WTC11 (cell line): ENCODE results near the gene SPATA32. TPM values are rescaled to one million over a fixed set of nuclear protein-coding genes. Genes with fewer than 3 reads are reported as not detected.
A peak's percentile ranks its signal among the peaks of the same experiment; 100 is the strongest.

Experiments
- ATAC-seq: fragments of 200-7000 bp; cut with Tn5 transposase; 2 replicates; pipeline ENCODE4 v1.10.0; 2021; ENCODE audit warnings: mild to moderate bottlenecking, moderate library complexity
- CTCF ChIA-PET: fragments of 300-600 bp; sonication (Branson Sonifier 250); formaldehyde crosslinking; loops from one replicate; lab custom pipeline; 2021; ENCODE audit warnings: antibody characterized with exemption; lab: Charles Lee
- POLR2A ChIA-PET: fragments of 350-600 bp; sonication (Branson Sonifier 250); formaldehyde crosslinking; loops from one replicate; lab custom pipeline; 2021; ENCODE audit warnings: antibody characterized with exemption; lab: Charles Lee
- DNase-seq: peaks from one replicate; pipeline ENCODE4 v3.0.0; 2021; ENCODE audit warnings: low spot score
- H3K27ac Mint-ChIP-seq: 2 replicates; pipeline ENCODE4 v1.8.0; 2021; ENCODE audit warnings: mixed read lengths
- H3K27me3 Mint-ChIP-seq: 2 replicates; pipeline ENCODE4 v1.8.0; 2021; ENCODE audit warnings: low read depth, mild to moderate bottlenecking, moderate library complexity, mixed read lengths
- H3K36me3 Mint-ChIP-seq: 2 replicates; pipeline ENCODE4 v1.8.0; 2021; ENCODE audit warnings: mixed read lengths
- H3K4me1 Mint-ChIP-seq: 2 replicates; pipeline ENCODE4 v1.8.0; 2022; ENCODE audit warnings: mixed read lengths
- H3K4me3 Mint-ChIP-seq: 2 replicates; pipeline ENCODE4 v1.8.0; 2021; ENCODE audit warnings: mild to moderate bottlenecking, moderate library complexity, mixed read lengths
- H3K9me3 Mint-ChIP-seq: 2 replicates; pipeline ENCODE4 v1.8.0; 2021; ENCODE audit warnings: mixed read lengths
- ATF2 ChIP-seq: sonication (generic); formaldehyde crosslinking; IDR thresholded peaks from 2 replicates; pipeline ENCODE4 v1.8.1; 2022; ENCODE audit warnings: low read depth, missing genetic modification reagents, borderline replicate concordance
- E2F5 ChIP-seq: sonication (generic); formaldehyde crosslinking; IDR thresholded peaks from 2 replicates; pipeline ENCODE4 v1.8.1; 2022; ENCODE audit warnings: mild to moderate bottlenecking, moderate library complexity, missing genetic modification reagents
- GABPB1 ChIP-seq: sonication (generic); formaldehyde crosslinking; IDR thresholded peaks from 2 replicates; pipeline ENCODE4 v1.8.1; 2023; ENCODE audit warnings: mild to moderate bottlenecking, missing genetic modification reagents
- HMGXB4 ChIP-seq: sonication (generic); formaldehyde crosslinking; IDR thresholded peaks from 2 replicates; pipeline ENCODE4 v1.8.1; 2023; ENCODE audit warnings: mild to moderate bottlenecking, moderate library complexity, missing genetic modification reagents
- IRF1 ChIP-seq: sonication (generic); formaldehyde crosslinking; IDR thresholded peaks from 2 replicates; pipeline ENCODE4 v1.8.0; 2023; ENCODE audit warnings: missing genetic modification reagents
- JAZF1 ChIP-seq: fragments of 250-450 bp; sonication (Bioruptor Pico); IDR thresholded peaks from 2 replicates; pipeline ENCODE4 v1.9.0; 2021; ENCODE audit warnings: moderate library complexity, mild to moderate bottlenecking, inconsistent platforms
- NR3C1 ChIP-seq: sonication (generic); formaldehyde crosslinking; conservative IDR thresholded peaks from 2 replicates; pipeline ENCODE4 v1.8.1; 2023; ENCODE audit warnings: low read depth, mild to moderate bottlenecking, missing genetic modification reagents
- PRDM15 ChIP-seq: sonication (generic); formaldehyde crosslinking; IDR thresholded peaks from 2 replicates; pipeline ENCODE4 v1.8.0; 2022; ENCODE audit warnings: missing genetic modification reagents
- RORB ChIP-seq: fragments of 250-450 bp; sonication (Bioruptor Pico); IDR thresholded peaks from 2 replicates; pipeline ENCODE4 v1.9.0; 2021; ENCODE audit warnings: mild to moderate bottlenecking
- SP1 ChIP-seq: sonication (generic); formaldehyde crosslinking; conservative IDR thresholded peaks from 2 replicates; pipeline ENCODE4 v1.8.1; 2022; ENCODE audit warnings: missing genetic modification reagents
- STAT6 ChIP-seq: sonication (generic); formaldehyde crosslinking; conservative IDR thresholded peaks from 2 replicates; pipeline ENCODE4 v1.8.1; 2023; ENCODE audit warnings: mild to moderate bottlenecking, low read depth, missing genetic modification reagents, moderate library complexity
- ZNF396 ChIP-seq: fragments of 250-450 bp; sonication (Bioruptor Pico); IDR thresholded peaks from 2 replicates; pipeline ENCODE4 v1.8.0; 2021; ENCODE audit warnings: mild to moderate bottlenecking, moderate library complexity, borderline replicate concordance
- ZNF532 ChIP-seq: fragments of 250-450 bp; sonication (Bioruptor Pico); IDR thresholded peaks from 2 replicates; pipeline ENCODE4 v1.9.0; 2021; ENCODE audit warnings: mild to moderate bottlenecking, borderline replicate concordance
- total RNA-seq: library from RNA; stranded (reverse); gene quantifications from 3 replicates; pipeline ENCODE4 v1.2.3, GENCODE V29; 2021

The SPATA32 gene
- total RNA-seq, 1 experiment from 2014 or later = 0.15 TPM

GRCh38 chr17:45220079-45220478, 41.8 kb downstream of the SPATA32 start:
- no peak for ATAC-seq
- CTCF ChIA-PET = interaction anchor here (1.0 to 6.7 kb wide), 22 partner anchors 11 to 209 kb away, joined by 3 to 109 read pairs (median 10); partner anchors contain the start of genes ACBD4, HEXIM1 and MAP3K14
- Mint-ChIP-seq H3K9me3 (no peaks in the 10 kb centered on the region), H3K27ac (no peak overlapping the region), H3K27me3 (peaks cover 63% of the 10 kb centered on the region), H3K36me3 (no peaks in the 10 kb centered on the region), H3K4me3 (peak overlapping the region; percentile 63; the same call in 1 of the 2 replicates), H3K4me1 (peaks cover 7% of the 10 kb centered on the region; the same call in 1 of the 2 replicates)
- no peak for DNase-seq
- POLR2A ChIA-PET = interaction anchor here (0.8 to 1.0 kb wide), 2 partner anchors 58 to 72 kb away, joined by 3 to 4 read pairs; partner anchors contain the start of genes HEXIM1 and HEXIM2
- no peak for TF ChIP-seq RORB (CRISPR knock-in tag)
- no peak for TF ChIP-seq JAZF1 (CRISPR knock-in tag)
- TF ChIP-seq STAT6 (CRISPR knock-in tag) = no peak
- no peak for TF ChIP-seq PRDM15 (CRISPR knock-in tag)
- no peak for TF ChIP-seq ZNF532 (CRISPR knock-in tag)
- TF ChIP-seq IRF1 = no peak
- no peak for TF ChIP-seq SP1 (CRISPR knock-in tag)
- no peak for TF ChIP-seq NR3C1 (CRISPR knock-in tag)
- TF ChIP-seq HMGXB4 (CRISPR knock-in tag) = no peak
- TF ChIP-seq GABPB1 (CRISPR knock-in tag) = no peak
- TF ChIP-seq ATF2 (CRISPR knock-in tag) = no peak
- TF ChIP-seq ZNF396 (CRISPR knock-in tag) = no peak
- TF ChIP-seq E2F5 = no peak
